Measurements from ENCODE around the gene DMBX1.

The DMBX1 gene

GRCh38 chr1:46489638-46490405, at the start of gene DMBX1:
Gene DMBX1, plus strand, starts transcription at chr1:46489836. Its CDS starts 17,175 bp downstream, at chr1:46507011.
- TF ChIP-seq ZFX (IDR thresholded peaks at IDR 0.05) (0 out of 2 replicates have a peak, but pooled peaks have one; percentile 25), CTCF (conservative IDR thresholded peaks at IDR 0.05) (no peak)
- H3K27ac ChIP-seq = peak within 1 kb of the TSS; percentile 37; the same call in 1 of the 2 replicates

GRCh38 chr1:46440478-46440877, 49.2 kb upstream of the DMBX1 start:
- no peak for TF ChIP-seq ZFX (IDR thresholded peaks at IDR 0.05)
- no peak for TF ChIP-seq CTCF (conservative IDR thresholded peaks at IDR 0.05)
- no peak overlapping the region for H3K27ac ChIP-seq

- no peak overlapping the region for H3K27ac ChIP-seq
Measured at GRCh38 chr1:46442317-46443161, 47.1 kb upstream of the DMBX1 start.

GRCh38 chr1:46444466-46444865, 45.2 kb upstream of the DMBX1 start:
- TF ChIP-seq CTCF (conservative IDR thresholded peaks at IDR 0.05) = no peak

More at GRCh38 chr1:46442317-46443161, 47.1 kb upstream of the DMBX1 start:
- peak; percentile 99 for TF ChIP-seq CTCF (conservative IDR thresholded peaks at IDR 0.05)
- TF ChIP-seq ZFX (IDR thresholded peaks at IDR 0.05) = no peak

GRCh38 chr1:46445773-46446256, 43.8 kb upstream of the DMBX1 start:
- H3K27ac ChIP-seq = no peak overlapping the region
- no peak for TF ChIP-seq ZFX (IDR thresholded peaks at IDR 0.05)
- TF ChIP-seq CTCF (conservative IDR thresholded peaks at IDR 0.05) = no peak

More at GRCh38 chr1:46444466-46444865, 45.2 kb upstream of the DMBX1 start:
- peak overlapping the region; percentile 2; the same call in 1 of the 2 replicates for H3K27ac ChIP-seq

GRCh38 chr1:46446646-46447498, 42.8 kb upstream of the DMBX1 start:
- TF ChIP-seq ZFX (IDR thresholded peaks at IDR 0.05) (no peak), CTCF (conservative IDR thresholded peaks at IDR 0.05) (peak; percentile 96)
- no peak overlapping the region for H3K27ac ChIP-seq

All from C4-2B (cell line).